ENCODE data around the gene GINS3.
"Not testable (repeated sequence)": the region's sequence is repeated elsewhere in the genome, so short reads cannot be mapped to it uniquely, and the experiment has no call there.

The GINS3 gene

DNA sequence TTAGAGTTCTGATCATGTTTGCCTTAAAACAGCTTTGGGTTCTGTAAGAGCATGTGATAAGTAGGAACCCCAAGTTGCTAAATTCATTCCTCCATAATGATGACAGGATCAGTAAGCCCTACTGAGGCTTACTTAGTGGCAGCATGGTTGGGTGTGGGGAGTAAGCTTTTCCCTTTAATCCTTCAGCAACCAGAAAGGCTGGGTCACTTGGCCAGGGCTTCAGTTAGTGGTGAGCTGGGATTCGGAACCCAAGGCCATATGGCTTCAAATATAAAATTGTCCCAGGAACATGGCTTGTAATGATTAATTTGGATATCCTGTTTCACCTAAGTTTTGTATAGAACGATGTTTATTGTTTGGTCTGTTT is 850 bp downstream of the GINS3 start:
- DNase-seq (ENCODE audit: low read depth): no peak

DNA sequence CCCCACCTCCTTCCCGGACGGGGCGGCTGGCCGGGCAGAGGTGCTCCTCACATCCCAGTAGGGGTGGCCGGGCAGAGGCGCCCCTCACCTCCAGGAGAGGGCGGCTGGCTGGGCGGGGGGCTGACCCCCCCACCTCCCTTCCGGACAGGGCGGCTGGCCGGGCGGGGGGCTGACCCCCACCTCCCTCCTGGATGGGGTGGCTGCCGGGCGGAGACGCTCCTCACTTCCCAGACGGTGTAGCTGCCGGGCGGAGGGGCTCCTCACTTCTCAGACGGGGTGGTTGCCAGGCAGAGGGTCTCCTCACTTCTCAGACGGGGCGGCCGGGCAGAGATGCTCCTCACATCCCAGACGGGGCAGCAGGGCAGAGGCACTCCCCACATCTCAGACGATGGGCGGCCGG is 4.6 kb downstream of the GINS3 start:
- not testable (repeated sequence) for DNase-seq (ENCODE audit: low read depth)

DNA sequence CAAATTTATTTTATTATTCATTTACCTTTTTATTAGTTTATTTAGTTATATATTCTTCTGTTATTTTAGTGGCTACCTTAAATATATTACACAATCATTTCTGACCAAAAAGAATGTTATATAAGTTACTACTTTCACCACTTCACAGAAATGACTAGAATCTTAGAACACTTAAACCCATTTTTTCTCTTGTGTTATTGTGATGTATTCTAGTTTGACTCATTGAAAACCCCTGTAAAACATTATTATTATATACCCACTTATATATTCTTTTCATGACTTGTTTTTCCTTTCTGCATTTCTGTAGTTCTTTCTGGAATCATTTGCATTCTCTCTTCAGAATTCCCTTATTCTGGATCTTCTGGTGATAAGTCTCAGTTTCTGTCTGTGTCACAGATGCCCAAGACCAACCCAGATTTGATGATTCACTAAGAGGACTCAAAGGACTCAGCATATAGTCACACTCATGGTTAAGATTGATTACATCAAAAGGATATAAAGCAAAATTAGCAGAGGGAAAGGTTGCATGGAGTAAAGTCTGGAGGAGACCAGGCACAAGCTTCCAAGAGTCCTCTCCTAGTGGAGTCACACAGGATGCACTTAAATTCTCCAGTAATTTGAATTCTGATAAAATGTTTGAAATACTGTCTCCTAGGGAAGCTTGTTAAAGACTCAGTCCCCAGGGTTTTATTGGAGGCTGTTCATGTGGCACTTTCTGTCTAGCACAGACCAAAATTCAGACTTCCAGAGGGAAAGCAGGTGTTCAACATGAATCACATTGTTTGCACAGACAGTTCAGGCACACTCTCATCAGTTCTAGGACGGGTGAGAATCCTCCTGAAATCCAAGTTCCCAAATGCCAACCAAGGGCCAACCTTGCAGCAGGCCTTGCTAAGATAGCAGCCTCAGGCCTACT is 7.7 kb downstream of the GINS3 start:
- no peak for DNase-seq (ENCODE audit: low read depth)

DNA sequence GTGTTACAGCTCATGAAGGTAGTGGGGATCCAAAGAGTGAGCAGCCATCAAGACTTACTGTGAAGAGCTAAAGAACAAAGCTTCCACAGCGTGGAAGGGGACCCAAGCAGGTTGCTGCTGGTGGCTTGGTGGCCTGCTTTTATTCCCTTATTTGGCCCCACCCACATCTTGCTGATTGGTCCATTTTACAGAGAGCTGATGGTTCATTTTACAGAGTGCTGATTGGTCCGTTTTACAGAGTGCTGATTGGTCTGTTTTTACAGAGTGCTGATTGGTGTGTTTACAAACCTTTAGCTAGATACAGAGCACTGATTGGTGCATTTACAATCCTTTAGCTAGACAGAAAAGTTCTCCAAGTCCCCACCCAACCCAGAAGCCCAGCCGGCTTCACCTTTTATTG is 9.0 kb downstream of the GINS3 start:
- DNase-seq (ENCODE audit: low read depth): not testable (repeated sequence)

DNA sequence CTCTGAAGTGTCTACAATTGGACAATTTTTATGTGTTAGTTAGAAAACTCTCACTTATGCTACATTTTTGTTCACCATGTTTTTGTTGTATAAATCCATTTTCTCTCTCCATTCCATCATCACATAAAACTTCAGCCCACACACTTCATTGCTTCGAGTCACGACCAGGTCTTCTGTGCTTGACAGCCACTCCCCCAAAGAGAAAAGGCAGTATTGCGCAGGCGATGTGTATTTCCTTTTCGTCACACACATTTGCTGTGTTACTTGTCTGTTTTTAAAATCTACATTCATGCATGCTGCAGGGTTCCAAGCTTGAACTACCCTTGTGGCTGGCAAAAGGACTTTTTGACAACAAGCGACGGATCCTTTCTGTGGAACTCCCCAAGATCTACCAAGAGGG is 10.5 kb downstream of the GINS3 start:
- DNase-seq (ENCODE audit: low read depth): no peak

DNA sequence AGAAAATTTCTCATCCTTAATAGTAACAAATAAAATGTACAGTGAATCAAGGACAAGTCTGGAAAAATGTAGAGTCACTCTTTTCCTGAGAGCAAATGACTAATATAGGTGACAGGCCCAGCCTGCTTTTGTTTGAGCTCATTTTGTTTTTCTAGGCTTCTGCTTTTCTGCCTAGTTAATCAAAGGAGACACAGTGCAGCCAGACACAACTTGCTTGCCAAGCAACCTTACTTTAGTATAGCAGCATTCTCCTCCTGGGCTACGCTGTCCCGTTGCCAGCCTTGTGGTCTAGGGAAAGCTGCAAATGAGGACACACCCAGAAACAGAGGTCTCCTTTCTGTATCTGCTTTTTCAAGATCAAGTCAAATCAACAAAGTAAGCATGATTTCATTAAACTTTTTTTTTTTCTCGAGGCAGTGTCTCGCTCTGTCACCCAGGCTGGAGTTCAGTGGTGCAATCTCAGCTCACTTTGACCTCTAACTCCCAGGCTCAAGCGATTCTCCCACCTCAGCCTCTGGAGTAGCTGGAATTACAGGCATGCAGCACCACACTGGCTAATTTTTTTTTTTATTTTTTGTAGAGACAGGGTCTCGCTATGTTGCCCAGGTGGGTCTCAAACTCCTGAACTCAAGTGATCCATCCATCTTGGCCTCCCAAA is 17.2 kb downstream of the GINS3 start:
- DNase-seq (ENCODE audit: low read depth): no peak

DNA sequence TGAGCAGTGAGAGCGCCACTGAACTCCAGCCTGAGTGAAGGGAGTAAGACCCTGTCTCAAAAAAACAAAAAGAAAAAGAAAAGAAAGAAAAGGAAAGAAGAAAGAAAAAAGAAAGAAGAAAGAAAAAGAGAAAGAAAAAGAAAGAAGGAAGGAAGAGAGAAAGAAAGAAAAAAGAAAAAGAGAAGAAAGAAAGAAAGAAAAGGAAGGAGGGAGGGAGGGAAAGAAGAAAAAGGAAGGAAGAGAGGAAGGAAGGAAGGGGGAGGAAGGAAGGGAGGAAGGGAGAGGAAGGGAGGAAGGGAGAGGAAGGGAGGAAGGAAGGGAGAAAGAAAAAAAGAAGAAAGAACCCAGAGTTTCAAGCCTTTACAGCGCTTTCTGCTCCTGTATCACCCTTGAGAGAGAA is 19.1 kb downstream of the GINS3 start:
- no peak for DNase-seq (ENCODE audit: low read depth)

DNA sequence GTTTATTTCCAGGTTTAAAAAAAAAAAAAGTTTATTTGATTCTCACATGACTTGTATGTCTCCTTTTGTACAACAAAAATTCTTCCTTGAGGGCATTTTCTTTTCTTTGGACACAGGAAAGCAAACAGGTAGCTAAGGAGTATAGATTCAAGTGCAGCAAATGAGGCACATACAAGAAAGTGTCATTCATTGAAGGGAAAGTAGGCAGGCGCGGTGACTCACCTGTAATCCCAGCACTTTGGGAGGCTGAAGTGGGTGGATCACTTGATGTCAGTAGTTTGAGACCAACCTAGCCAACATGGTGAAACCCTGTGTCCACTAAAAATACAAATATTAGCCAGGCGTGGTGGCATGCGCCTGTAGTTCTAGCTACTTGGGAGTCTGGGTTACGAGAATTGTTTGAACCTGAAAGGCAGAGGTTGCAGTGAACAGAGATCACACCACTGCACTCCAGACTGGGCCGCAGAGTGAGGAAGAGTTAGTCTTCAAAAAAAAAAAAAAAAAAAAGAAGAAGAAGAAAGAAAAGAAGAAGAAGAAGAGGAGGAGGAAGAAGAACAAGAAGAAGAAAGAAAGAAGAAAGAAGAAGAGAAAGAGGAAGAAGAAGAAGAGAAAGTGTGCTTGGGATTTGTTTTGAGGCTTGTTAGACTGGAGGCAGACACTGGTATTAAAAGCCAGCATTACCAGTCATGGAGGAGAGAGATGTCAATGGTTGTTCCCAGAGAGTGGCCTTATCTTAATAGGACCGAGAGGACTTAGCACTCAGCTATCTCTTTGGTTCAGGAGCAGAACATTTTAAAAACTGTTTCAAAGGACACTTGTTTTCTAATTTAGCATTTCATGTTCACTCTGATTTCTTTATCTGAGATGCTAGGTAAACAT is 19.7 kb downstream of the GINS3 start:
- no peak for DNase-seq (ENCODE audit: low read depth)

DNA sequence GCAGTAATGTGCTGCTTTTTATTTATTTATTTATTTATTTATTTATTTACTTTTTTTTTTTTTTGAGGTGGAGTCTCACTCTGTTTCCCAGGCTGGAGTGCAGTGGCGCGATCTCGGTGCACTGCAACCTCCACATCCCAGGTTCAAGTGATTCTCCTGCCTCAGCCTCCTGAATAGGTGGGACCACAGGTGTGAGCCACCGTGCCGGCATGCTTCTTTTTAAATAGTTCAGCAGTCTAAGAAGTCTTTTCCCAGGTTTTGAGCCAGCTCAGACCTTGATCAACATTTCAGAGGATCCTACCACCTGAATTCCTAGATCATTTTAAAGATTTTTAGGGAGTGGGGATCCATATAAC is 20.3 kb downstream of the GINS3 start:
- not testable (repeated sequence) for DNase-seq (ENCODE audit: low read depth)

DNA sequence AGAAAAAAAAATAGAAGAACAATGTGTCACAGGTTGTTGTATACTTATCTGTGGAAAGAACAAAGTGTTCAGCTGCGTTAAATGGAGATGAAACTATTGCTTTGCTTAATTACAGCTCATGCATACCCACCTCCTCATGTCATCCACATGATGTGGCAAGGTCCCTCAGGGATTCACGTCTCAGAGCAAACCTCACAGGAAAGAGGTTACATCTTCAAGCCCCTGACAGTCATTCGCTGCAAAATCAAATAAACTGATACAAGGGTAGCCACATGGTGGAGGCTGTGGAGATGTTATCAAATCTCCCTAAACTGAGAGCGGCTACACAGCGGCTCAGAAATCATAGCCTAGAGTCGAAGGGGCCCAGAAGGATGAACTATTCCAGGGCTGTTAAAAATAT is 21.1 kb downstream of the GINS3 start:
- no peak for DNase-seq (ENCODE audit: low read depth)

DNA sequence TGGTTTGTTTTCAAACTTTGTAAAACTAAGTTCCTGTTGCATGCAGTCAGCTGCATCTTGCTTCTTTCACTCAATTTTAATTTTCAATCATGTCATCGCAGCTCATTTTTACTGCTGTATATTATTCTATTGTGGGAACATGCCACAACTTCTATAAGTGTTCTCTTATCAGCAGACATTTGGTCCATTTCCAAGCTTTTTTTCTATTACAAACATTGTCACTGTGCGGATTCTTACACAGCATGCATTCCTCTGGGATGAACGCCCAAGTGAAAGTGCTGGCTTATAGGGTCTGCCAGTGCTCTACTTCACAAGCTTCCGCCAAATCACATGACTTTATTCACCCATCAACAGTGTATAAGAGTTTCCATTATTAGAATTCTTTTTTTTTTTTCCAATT is 22.7 kb downstream of the GINS3 start:
- no peak for DNase-seq (ENCODE audit: low read depth)

DNA sequence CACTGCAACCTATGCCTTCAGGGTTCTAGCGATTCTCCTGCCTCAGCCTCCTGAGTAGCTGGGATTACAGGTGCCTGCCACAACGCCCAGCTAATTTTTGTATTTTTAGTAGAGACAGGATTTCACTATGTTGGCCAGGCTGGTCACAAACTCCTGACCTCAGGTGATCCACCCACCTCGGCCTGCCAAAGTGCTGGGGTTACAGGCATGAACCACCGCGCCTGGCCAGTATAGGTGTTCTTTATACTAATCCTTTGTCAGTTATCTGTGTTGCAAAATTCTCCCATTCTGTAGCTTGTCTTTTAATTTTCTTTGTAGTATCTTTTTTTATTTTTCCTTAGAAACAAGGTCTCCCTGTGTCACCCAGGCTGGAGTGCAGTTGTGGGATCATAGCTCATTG is 23.7 kb downstream of the GINS3 start:
- not testable (repeated sequence) for DNase-seq (ENCODE audit: low read depth)

DNA sequence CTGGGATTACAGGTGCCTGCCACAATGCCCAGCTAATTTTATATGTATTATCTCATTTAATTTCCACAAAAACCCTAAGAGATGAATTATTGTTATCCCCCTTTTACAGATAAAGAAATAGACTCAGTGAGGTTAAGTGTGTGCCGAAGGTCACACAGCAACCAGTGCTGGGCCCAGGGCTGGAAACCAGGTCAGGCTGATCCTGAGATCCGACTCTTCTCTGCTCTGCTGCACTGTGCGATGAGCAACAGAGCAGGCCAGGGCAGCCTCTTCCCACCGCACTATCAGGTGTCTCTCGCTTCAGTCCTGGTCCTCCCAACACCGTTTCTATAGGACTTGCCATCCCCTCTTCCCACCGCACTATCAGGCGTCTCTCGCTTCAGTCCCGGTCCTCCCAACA is 24.8 kb downstream of the GINS3 start:
- DNase-seq (ENCODE audit: low read depth): no peak

DNA sequence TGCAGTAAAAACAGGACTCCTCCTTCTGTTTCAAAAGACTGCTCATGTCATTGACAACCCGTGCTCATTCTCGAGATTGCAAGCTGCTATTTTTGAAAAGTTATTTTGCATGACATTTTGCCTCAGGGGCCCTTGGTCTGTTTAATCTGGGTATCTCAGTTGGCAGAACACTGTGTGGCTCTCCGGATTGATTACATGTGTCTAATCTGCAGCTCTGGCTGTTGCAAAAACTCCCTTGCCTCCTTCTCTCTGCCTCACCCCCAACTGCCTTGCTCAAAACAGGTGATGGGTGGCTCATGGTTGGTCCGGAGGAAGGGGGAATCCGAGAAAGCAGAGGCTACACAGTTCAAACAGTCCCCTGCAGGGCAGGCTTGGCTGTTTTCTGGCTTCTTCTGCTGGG is 25.3 kb downstream of the GINS3 start:
- DNase-seq (ENCODE audit: low read depth): no peak

DNA sequence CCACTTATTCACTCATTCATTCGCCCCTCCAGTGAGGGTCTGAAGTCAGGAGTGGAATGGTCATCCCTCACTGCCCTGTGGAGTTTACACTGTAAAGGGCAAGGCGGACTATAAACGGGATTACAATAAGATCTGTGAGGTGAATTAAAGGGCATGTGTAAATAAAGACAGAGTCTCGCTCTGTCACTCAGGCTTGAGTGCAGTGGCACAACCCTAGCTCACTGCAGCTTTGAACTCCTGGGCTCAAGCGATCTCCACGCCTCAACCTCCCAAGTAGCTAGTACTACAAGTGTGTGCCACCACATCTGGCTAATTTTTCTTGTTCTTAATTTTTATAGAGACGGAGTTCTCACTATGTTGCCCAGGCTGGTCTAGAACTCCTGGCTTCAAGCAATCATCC is 25.8 kb downstream of the GINS3 start:
- DNase-seq (ENCODE audit: low read depth): no peak

DNA sequence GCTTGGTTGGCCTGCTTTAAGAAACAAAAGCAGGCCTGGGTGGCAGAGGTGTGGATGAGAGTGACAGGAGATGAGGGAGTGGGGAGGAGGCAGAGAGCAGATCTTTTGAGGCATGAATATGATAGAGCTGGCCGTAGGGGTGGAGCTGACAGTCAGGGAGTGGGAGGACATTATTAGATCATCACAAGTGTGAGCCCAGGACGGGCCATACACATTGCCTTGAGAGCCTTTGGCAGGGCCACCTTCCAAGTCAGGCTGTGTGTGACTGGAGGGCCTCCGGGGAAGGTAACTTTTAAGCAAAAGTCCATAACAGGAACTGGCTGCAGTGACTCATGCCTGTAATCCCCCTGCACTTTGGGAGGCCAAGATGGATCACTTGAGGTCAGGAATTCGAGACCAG is 26.3 kb downstream of the GINS3 start:
- no peak for DNase-seq (ENCODE audit: low read depth)

DNA sequence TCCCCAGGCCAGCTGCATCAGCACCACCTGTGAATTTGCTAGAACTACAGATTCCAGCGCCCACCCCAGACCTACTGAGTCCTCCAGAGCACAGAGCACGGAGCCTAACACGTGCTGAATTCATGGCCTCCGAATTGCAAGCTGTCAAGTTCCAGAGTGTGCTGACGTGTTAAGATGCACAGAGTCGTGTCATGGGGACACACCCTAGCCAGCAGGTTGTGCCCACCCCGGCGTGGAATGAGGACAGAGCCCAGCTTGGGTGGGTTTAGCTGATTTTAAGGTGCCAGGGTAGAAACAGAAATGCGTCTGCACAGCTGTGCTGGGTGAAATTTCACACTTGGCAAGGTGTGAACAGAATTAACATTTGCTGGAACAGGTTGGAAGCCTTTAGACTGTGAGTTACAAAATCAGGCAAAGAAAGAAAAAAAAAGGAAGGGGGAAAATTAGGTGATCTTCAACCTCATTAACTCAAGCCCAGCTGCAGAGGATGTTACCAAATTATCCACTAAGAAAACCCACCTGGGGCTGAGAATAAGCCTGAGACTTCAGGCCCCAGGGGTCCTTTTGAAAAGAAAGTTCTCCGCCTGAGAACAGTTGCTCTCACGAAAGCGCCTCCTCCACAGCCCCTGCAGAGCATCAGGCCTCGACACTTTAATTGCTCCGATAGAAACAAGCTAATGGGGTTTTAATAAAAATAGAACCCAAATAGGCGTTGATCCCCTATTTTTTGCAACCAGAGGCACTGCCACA is 27.1 kb downstream of the GINS3 start:
- no peak for DNase-seq (ENCODE audit: low read depth)

DNA sequence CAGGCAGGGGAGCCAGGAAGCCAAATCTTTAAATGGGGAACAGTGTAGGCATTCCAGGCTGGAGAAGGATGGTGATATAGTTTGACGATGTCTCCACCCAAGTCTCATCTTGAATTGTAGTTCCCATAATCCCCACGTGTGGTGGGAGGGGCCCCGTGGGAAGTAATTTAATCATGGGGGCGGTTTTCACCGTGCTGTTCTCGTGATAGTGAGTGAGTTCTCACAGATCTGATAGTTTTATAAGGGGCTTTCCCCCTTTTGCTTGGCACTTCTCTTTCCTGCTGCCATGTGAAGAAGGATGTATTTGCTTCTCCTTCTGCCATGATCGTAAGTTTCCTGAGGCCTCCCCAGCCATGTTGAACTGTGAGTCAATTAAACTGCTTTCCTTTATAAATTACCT is 28.8 kb downstream of the GINS3 start:
- no peak for DNase-seq (ENCODE audit: low read depth)

DNA sequence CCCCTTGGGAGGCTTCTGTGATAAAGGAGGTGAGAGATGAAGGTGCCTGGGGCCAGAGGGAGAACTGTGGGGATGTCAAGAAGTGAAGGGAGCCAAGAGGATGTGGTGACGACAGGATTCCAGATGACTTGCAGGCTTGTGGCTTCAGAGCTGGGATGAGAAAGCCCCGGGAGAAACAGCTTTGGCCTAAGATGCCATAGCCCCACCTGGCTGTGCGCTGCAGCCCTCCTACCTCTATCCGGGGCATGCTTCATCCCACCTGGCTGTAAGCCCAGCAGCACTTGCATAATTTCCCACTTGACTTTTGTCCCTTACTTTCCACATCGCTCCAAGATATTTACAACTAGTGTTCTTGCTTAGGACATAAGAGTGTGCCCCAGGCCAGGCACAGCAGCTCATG is 29.3 kb downstream of the GINS3 start:
- no peak for DNase-seq (ENCODE audit: low read depth)

DNA sequence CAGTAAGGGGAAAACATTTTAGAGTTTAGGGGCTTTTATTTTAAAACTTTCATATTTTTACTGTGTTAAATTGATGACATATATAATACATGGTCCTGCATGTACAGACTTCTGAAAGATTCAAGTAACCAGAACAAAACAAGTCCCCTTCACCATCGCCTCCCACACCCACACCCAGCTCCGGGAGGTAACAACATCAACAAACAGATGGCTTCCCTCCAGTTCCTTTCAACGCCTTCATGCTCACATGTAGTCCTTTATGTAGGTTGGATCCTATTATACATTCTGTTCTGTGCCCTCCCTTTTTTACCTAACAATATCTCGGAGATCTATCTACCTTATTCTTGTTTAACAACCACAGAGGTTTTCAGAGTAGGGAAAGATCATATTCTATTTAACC is 30.5 kb downstream of the GINS3 start:
- DNase-seq (ENCODE audit: low read depth): no peak

DNA sequence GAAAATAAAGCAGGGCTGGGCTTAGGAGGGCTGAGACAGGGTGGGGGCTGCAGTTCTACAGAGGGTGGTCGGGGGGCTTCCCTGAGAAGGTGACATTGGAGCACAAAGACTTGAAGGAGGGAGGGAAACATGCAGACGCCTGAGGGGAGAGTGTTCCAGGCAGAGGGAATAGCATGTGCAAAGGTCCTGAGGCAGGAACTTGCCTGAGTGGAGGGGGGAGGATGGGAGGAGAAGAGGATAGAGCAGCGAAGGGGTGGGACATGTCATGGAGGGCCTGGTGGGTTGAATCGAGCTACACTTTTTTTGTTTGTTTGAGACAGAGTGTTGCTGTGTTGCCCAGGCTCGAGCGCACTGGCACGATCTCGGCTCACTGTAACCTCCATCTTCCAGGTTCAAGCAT is 33.0 kb downstream of the GINS3 start:
- DNase-seq (ENCODE audit: low read depth): no peak
